GM21576 (cell line): ENCODE data around the gene TUBA4A.

ENCODE experiments used
- ATAC-seq: cut with Tn5 transposase; IDR thresholded peaks from one replicate; pipeline ENCODE4 v1.9.1; 2021; ENCODE audit warnings: mild to moderate bottlenecking, moderate library complexity; ENCODE audit not compliant: unreplicated experiment

Gene TUBA4A

DNA sequence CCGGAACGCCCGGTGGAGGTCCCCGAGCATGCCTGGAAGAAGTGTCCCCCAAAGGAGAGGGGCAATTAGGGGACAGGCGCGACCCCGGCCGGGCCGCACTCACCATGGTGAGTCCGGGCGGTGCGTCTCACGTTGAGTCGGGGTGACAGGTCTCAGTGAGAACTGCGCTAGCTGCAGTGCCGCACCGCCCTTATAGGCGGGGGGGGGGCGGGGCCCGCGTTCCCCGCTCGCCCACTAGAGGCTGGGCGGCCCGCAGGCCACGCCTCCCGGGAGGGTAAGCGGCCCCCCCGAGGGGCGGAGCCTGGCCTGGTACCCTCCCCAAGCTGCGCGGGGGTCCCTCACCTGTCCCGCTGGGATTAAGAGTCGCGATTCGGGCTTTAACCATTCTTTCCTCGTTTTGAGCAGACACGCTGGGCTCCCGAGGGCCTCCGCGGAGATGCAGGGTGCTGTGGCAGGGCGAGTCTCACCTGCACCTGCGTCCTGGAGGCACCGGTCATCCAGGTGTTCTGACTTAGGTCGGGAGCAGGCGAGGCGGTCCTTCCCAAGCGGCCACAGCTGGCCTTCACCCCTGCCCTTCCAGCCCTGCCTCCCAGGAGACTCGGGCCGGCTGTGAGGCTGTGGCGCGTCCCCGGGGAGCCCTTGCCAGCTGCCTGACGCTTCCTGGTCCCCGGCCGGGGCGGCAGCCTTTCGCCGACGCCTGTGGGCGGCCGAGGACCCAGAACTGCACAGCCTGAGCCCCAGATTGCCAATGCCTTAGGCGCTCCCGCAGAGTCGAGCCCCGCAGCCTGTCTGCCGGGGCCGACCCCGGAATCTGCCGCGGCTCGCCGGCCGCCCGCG is at the start of gene TUBA4A:
TUBA4A (minus strand) TSS at position 166 of the 837 bp plus-strand sequence; CDS start at position 106, 60 bp downstream.
- ATAC-seq: peak; percentile 47

- ATAC-seq: no peak
Observed at GRCh38 chr2:219302412-219302968, 48.8 kb upstream of the TUBA4A start.

DNA sequence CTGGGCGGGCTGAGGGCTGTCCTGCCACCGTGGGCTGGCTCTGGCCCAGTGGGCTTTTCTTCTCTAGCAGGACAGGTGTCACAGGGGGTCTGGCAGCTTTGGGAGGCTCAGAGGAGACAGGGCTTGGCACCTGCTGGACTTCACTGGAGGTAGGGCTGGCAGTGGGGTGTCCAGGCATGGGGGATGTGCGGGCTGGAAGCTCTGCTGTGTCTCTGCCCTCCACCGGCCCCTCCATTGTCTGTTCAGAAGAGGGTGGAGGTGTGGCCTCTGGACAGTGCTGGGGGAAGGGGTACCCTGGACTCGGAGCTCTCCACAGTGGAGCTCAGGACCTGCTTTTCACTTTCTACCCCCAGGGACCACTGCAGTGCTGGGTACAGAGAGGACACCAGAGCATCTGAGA is 46.3 kb upstream of the TUBA4A start:
- ATAC-seq: no peak

- no peak for ATAC-seq
Observed at GRCh38 chr2:219299372-219299760, 45.6 kb upstream of the TUBA4A start.

DNA sequence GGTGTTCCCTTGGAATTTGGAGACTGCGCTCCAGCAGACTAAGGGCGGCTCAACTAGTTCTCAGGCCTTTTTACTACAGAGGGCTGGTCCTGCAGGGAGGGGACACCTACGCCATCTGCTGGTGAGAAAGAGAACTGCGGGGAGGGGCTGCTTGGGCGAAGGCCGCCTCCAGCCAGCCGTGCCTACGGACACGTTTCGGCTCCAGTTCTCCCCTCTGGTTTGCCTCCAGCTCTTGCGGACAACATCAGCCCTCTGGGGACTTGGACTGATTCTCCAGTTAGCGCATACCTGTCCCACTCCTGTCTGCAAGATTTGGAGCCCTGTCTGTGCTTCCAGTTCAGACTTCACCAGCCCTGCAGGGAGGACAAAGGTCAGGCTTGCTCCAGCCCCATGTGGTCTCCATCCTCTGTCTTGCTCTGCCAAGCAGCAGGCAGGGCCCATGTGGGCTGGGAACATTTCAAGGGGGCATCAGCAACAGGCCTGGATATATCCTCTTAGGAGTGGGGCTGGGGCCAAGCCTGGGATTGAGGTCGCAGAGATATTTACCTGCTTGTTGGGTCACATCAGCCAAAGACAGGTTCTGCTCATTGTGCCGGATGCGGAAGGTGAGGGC is 45.1 kb upstream of the TUBA4A start:
- peak; percentile 57 for ATAC-seq

DNA sequence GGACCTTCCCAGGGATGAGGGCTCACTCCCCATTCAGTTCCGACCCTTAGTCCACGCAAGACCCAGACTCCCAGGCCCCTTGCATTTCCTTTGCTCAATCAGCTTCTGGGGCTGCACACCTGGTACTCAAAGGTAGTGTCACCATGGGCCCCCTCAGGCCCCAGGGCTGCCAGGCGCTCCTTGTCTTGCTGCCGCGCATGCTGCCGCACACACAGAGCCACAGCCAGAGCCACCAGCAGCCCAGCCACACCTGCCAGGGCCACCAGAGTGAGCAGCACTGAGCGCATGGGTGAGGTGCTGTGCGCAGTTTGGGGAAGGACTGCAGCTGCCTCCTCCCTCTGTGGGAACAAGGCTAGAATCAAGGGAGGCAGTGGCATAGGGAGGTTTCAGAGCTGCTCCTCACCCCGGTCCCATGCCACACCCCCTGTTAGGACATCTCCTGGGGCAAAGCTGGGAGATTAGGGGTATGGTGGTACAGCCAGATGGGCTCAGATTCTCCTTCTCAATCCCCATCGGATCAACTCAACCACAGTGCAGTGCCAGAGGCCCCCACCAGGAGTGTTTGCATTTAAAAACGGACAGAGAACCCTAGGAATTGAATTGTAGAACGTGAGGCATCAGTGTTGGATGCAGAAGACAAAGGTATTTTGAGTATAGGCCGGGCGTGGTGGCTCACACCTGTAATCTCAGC is 44.2 kb upstream of the TUBA4A start:
- ATAC-seq: no peak

GRCh38 chr2:219296631-219297391 is 43.1 kb upstream of the TUBA4A start:
- no peak for ATAC-seq

GRCh38 chr2:219296142-219296541 is 42.4 kb upstream of the TUBA4A start:
- ATAC-seq: no peak

GRCh38 chr2:219294356-219295351 is 40.9 kb upstream of the TUBA4A start:
- peak; percentile 79 for ATAC-seq

DNA sequence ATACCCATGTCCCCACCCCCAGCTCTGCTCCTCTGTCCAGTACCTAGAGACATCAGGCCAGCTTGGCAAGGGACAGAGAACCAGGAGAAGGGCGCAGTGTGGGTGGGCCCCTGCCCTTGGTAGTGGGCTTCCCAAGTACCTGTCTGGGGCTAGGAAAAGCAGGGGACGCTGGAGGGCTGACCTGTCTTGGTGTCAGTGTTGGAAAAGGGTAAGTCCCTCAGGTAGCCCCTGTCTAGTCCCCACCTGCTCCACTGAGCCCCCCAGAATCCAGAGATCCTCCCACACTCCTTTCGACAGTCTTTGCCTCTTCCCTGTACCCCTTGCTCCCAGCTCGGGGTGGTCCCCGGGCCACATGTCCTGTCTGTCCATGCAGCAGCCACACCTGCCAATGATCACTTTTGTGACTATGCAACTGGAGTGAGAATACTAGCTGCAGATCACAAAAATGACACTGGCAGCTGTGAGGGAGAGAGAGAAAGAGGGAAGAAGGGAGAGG is 40.1 kb upstream of the TUBA4A start:
- no peak for ATAC-seq

DNA sequence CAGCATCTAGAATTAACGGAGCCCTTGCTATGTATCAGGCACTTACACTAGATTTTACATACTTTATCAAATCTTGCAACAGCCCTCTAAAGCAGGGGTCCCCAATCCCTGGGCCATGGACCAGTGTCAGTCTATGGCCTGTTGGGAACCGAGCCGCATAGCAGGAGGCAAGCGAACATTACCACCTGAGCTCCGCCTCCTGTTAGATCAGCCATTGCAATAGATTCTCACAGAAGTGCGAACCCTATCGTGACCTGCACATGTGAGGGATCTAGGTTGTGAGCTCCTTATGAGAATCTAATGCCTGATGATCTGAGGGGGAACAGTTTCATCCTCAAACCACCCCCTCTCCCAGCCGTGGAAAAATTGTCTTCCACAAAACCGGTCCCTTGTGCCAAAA is 38.9 kb upstream of the TUBA4A start:
- no peak for ATAC-seq

DNA sequence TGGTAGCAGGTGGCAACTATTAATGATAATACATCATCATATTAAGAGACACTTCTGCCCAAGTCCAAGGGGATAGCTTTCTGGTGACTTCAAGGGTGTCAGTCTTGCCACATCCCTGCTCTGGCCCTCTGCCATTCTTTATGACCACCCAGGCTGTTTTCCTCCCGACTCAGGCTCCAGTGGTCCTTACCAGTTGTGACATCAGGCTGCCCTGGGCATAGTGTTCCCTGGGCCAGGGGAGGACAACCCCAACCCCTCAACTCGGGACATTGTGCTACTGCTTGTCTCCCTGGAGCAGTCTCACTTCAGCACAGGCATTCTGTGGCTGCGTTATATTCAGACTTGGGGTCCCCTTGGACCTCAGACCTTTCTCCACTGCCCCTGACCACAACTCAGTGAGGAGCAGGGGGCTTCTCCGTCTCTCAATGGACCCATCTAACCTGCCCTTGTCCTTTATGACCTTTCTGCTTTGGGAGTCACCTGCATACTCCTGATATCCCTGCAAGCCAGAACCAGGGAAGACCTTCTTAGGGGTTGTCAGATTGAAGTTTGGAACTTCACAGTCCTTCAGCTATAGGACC is 38.3 kb upstream of the TUBA4A start:
- no peak for ATAC-seq

DNA sequence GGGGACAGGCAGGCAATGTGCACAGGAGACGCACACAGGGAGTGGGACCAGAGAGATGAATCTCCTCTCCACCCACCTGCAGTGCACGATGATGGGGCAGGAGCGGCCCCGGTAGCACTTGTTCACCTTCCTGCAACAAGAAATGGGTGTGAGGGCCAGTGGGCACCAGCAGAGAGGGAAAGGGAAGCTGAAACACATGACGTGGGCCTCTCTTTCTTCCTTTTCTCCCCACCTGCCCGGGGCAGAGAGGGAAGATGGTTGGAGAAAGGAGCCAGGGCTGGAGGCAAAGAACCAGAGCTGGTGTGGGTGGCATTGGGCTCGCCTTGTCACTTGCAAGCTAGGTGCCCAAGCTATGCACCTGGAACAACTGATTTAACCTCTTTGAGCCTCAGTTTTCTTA is 37.7 kb upstream of the TUBA4A start:
- ATAC-seq: no peak

DNA sequence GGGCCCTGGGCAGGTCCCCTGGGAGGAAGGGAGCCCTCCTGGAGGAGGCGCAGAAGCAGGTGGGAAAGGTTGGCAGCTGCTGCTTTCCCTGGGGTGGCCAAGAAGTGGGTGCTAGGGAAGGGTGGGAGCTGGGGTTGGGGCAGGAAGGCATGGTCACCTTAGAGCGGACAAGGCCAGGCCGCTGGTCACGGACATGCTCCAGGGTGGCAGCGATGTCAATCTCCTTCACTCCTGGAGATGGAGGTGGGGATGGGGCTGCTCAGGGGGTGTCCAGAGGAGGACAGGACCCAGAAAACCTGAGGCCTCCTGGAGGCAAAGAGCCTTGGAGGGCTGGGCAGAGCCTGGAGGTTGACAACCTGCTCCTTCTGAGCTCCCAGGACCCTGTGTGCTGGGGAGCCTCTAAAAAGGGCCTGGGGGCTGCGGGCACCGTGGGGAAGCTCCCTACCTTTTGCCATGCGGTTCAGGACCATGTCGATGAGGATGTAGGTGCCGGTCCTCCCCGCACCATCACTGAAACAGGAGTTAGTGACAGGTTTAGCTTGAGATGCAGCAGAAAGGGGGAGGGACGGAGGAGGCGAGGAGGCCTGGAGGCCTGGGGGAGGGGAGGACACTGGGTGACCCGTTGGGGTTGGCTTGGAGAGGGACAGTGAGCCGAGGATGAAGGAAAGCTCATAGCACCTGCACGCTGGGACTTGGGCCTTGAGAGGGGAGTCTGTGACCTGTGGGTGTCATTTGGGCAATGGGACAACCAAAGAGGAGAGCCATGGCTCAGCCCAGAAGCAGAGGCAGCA is 36.9 kb upstream of the TUBA4A start:
- no peak for ATAC-seq

DNA sequence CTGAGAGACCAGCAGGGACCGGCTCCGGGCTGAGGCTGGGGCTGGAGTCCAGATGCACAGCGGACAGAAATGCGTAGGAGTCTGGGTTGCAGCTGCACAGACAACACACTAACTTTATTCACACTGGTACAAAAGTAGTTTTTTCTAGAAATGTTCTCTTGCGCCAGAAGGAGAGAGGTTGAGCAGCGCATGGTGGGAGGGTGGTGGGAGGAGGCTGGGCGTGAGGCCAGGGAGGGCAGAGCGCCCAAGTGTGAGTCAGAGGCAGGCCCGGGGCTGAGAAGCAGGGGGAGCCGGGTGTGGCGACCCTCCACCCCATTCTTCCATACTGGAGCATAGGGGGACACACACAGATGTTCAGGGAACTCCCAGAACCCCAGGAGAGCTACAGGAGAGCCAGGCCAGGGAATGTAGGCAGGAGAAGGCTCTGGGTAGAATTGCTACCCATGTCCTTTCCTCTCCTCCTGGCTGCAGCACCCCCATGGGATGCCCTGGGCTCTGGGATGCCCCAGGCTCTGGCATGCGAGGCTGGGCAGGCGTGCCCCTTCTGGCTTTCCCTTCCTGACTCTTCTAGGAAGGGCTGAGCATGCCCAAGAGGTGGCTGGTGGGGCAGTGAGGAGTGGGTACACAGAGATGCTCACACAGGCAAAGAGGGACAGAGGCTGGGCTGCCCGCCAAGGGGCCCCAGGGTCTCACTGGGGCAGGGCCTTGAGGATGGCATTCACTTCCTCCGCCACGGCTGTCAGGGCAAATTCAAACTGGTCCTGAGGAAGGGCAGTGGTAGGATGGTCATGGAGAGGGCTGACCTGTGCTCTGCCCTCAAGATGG is 36.0 kb upstream of the TUBA4A start:
- ATAC-seq: no peak

GRCh38 chr2:219289195-219289536 is 35.4 kb upstream of the TUBA4A start:
- no peak for ATAC-seq

- ATAC-seq: no peak
Observed at GRCh38 chr2:219287580-219288265, 34.0 kb upstream of the TUBA4A start.
